ENCODE measurements around the gene LCP1. TPM values are rescaled to one million over a fixed set of nuclear protein-coding genes. Genes with fewer than 3 reads are reported as not detected.
A peak's percentile ranks its signal among the peaks of the same experiment; 100 is the strongest.

Gene LCP1
- total and polyA plus RNA-seq, 2 donors: 181 to 596 TPM

GRCh38 chr13:46210362-46211083 is 28.5 kb upstream of the LCP1 start:
- WGBS: 45% methylated on average over 6 of the region's 6 CpGs
- H3K27me3 ChIP-seq (ENCODE audit: control insufficient read depth in 2 of 2, insufficient read depth in 1 of 2, low read length in 1 of 2): no peaks in the 10 kb centered on the region

GRCh38 chr13:46207828-46208227 is 25.9 kb upstream of the LCP1 start:
- H3K36me3 ChIP-seq (ENCODE audit: control insufficient read depth in 2 of 2, insufficient read depth in 2 of 2, low read length in 1 of 2): no peaks in the 10 kb centered on the region
- DNase-seq (ENCODE audit: low read depth in 6 of 9, low spot score in 9 of 9): no peak
- WGBS: 95% methylated on average over 7 of the region's 7 CpGs
- no peaks in the 10 kb centered on the region for H3K27me3 ChIP-seq (ENCODE audit: control insufficient read depth in 2 of 2, insufficient read depth in 1 of 2, low read length in 1 of 2)
- H3K4me3 ChIP-seq (ENCODE audit: low read length in 2 of 2): no peak overlapping the region
- H3K27ac ChIP-seq (ENCODE audit: low read depth in 1 of 2, low read length in 1 of 2): no peak overlapping the region
- H3K4me1 ChIP-seq (ENCODE audit: control insufficient read depth in 2 of 2, insufficient read depth in 2 of 2, low read length in 2 of 2): peaks cover 0 to 12% of the 10 kb centered on the region in 2 donors
- no peaks in the 10 kb centered on the region for H3K9me3 ChIP-seq (ENCODE audit: control insufficient read depth in 2 of 2, insufficient read depth in 1 of 2, low read length in 1 of 2)

More at GRCh38 chr13:46210362-46211083, 28.5 kb upstream of the LCP1 start:
- peaks cover 3 to 8% of the 10 kb centered on the region in 2 donors for H3K4me1 ChIP-seq (ENCODE audit: control insufficient read depth in 2 of 2, insufficient read depth in 2 of 2, low read length in 2 of 2)
- H3K36me3 ChIP-seq (ENCODE audit: control insufficient read depth in 2 of 2, insufficient read depth in 2 of 2, low read length in 1 of 2): no peaks in the 10 kb centered on the region
- peak overlapping the region; percentile 57 to 86 for H3K4me3 ChIP-seq (ENCODE audit: low read length in 2 of 2)
- H3K9me3 ChIP-seq (ENCODE audit: control insufficient read depth in 2 of 2, insufficient read depth in 1 of 2, low read length in 1 of 2): no peaks in the 10 kb centered on the region
- DNase-seq (ENCODE audit: low read depth in 6 of 9, low spot score in 9 of 9): no peak
- H3K27ac ChIP-seq (ENCODE audit: low read depth in 1 of 2, low read length in 1 of 2): peak overlapping the region in 1 of 2 donors; percentile 86

GRCh38 chr13:46206143-46206542 is 24.2 kb upstream of the LCP1 start:
- H3K4me1 ChIP-seq (ENCODE audit: control insufficient read depth in 2 of 2, insufficient read depth in 2 of 2, low read length in 2 of 2): peaks cover 5 to 14% of the 10 kb centered on the region in 2 donors
- H3K4me3 ChIP-seq (ENCODE audit: low read length in 2 of 2): no peak overlapping the region
- 92% methylated on average over 1 of the region's 1 CpG for WGBS
- H3K27me3 ChIP-seq (ENCODE audit: control insufficient read depth in 2 of 2, insufficient read depth in 1 of 2, low read length in 1 of 2): no peaks in the 10 kb centered on the region
- no peaks in the 10 kb centered on the region for H3K9me3 ChIP-seq (ENCODE audit: control insufficient read depth in 2 of 2, insufficient read depth in 1 of 2, low read length in 1 of 2)
- no peaks in the 10 kb centered on the region for H3K36me3 ChIP-seq (ENCODE audit: control insufficient read depth in 2 of 2, insufficient read depth in 2 of 2, low read length in 1 of 2)
- no peak for DNase-seq (ENCODE audit: low read depth in 6 of 9, low spot score in 9 of 9)
- no peak overlapping the region for H3K27ac ChIP-seq (ENCODE audit: low read depth in 1 of 2, low read length in 1 of 2)

GRCh38 chr13:46202966-46203365 is 21.0 kb upstream of the LCP1 start:
- Histone ChIP-seq H3K36me3 (ENCODE audit: control insufficient read depth in 2 of 2, insufficient read depth in 2 of 2, low read length in 1 of 2) (no peaks in the 10 kb centered on the region), H3K4me3 (ENCODE audit: low read length in 2 of 2) (no peak overlapping the region), H3K27ac (ENCODE audit: low read depth in 1 of 2, low read length in 1 of 2) (no peak overlapping the region), H3K27me3 (ENCODE audit: control insufficient read depth in 2 of 2, insufficient read depth in 1 of 2, low read length in 1 of 2) (no peaks in the 10 kb centered on the region), H3K4me1 (ENCODE audit: control insufficient read depth in 2 of 2, insufficient read depth in 2 of 2, low read length in 2 of 2) (peaks cover 14 to 24% of the 10 kb centered on the region in 2 donors), H3K9me3 (ENCODE audit: control insufficient read depth in 2 of 2, insufficient read depth in 1 of 2, low read length in 1 of 2) (no peaks in the 10 kb centered on the region)
- WGBS: 94% methylated on average over 5 of the region's 5 CpGs
- DNase-seq (ENCODE audit: low read depth in 6 of 9, low spot score in 9 of 9): no peak

DNA sequence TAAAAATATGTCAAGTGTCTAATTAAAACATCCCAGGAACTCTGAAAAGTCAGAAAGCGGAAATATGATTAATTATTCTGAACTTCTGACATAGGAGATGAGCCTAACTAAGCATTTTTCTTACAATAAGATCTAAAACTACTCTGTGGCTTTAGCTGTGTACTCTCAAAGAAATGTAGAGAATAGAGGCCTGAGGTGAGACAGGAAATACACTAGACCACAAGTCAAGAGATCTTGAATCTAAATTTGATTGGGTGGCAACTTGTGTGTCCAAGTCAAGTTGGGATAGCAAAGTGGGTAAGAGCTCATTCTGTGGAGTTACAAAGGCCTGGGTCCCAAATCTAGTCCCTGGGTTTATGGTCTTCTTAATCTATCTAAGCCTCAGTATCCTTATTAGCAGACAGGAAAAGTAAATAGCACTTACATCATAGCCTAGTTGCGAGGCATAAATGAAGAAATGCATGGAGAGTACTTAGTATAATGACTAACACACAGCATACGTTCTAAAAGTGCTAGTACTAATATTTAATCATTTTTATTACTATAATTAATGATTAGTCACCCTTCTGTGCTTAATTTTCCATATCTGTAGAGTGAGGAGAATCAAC is 20.3 kb upstream of the LCP1 start:
- peaks cover 14 to 24% of the 10 kb centered on the region in 2 donors for H3K4me1 ChIP-seq (ENCODE audit: control insufficient read depth in 2 of 2, insufficient read depth in 2 of 2, low read length in 2 of 2)
- peak in 3 of 9 donors; percentile 50 to 76 (median 51) for DNase-seq (ENCODE audit: low read depth in 6 of 9, low spot score in 9 of 9)
- WGBS: 66% methylated on average over 3 of the region's 3 CpGs
- no peaks in the 10 kb centered on the region for H3K36me3 ChIP-seq (ENCODE audit: control insufficient read depth in 2 of 2, insufficient read depth in 2 of 2, low read length in 1 of 2)
- no peaks in the 10 kb centered on the region for H3K9me3 ChIP-seq (ENCODE audit: control insufficient read depth in 2 of 2, insufficient read depth in 1 of 2, low read length in 1 of 2)
- no peaks in the 10 kb centered on the region for H3K27me3 ChIP-seq (ENCODE audit: control insufficient read depth in 2 of 2, insufficient read depth in 1 of 2, low read length in 1 of 2)
- H3K4me3 ChIP-seq (ENCODE audit: low read length in 2 of 2): no peak overlapping the region
- H3K27ac ChIP-seq (ENCODE audit: low read depth in 1 of 2, low read length in 1 of 2): peak overlapping the region in 1 of 2 donors; percentile 46

DNA sequence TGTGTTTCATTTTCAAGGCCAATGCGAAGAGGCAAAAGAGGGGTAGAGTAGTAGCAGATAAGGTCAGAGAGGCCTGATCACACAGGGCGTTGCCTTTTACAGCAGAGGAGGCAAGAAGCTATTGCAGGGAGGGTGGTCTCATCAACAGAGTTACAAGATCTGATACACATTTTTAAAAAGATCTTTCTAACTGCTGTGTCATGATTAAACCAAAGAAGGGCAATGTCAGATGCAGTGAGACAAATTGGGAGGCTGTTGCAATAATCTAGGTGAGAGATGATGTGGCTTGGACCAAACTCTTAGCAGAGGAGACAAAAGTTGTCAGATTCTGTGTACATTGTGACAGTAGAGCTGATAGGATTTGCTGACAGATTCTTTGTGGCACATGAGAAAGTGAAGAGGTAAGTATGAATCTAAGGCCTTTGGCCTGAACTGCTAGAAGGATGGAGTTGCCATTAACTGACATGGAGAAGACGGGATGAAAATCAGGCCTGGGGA is 16.8 kb upstream of the LCP1 start:
- H3K9me3 ChIP-seq (ENCODE audit: control insufficient read depth in 2 of 2, insufficient read depth in 1 of 2, low read length in 1 of 2): no peaks in the 10 kb centered on the region
- peaks cover 14 to 20% of the 10 kb centered on the region in 2 donors for H3K4me1 ChIP-seq (ENCODE audit: control insufficient read depth in 2 of 2, insufficient read depth in 2 of 2, low read length in 2 of 2)
- no peaks in the 10 kb centered on the region for H3K27me3 ChIP-seq (ENCODE audit: control insufficient read depth in 2 of 2, insufficient read depth in 1 of 2, low read length in 1 of 2)
- H3K27ac ChIP-seq (ENCODE audit: low read depth in 1 of 2, low read length in 1 of 2): no peak overlapping the region
- DNase-seq (ENCODE audit: low read depth in 6 of 9, low spot score in 9 of 9): no peak
- H3K4me3 ChIP-seq (ENCODE audit: low read length in 2 of 2): no peak overlapping the region
- WGBS: 97% methylated on average over 3 of the region's 3 CpGs
- no peaks in the 10 kb centered on the region for H3K36me3 ChIP-seq (ENCODE audit: control insufficient read depth in 2 of 2, insufficient read depth in 2 of 2, low read length in 1 of 2)

DNA sequence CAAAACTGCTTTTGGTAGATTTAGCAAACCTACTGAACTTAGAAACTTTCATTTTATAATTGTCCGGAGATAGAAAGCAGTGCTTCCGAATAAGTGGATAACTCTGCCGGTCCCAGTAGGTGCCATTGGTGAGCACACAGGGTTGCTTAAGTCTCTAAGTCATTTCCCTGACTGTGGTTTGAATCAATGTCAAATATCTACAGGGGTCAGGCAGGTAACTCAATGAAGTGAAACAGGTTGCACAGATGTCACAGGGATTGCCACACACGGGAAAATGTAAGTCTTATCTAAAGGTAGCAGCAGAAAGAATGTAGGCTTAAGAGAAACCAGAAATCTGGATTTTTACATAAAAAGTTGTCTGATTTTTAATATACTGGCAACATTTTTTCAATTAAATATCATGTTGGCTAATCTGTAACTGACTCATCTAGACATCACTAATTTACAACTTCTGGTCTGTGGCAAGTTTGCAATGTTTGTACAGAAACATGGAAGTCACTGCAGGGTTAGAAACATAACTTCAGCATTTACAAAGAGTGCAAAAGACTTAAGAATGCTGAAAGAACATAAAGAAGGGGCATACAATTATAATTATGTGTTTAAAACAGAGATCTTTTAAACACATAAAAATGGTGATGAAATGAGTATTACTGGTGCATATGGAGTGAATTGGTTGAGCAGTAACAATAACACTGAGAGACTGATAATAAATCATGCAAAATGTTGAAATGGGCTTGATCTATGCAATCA is 15.5 kb upstream of the LCP1 start:
- 70% methylated on average over 4 of the region's 4 CpGs for WGBS
- Histone ChIP-seq H3K4me1 (ENCODE audit: control insufficient read depth in 2 of 2, insufficient read depth in 2 of 2, low read length in 2 of 2) (peaks cover 14 to 17% of the 10 kb centered on the region in 2 donors), H3K27ac (ENCODE audit: low read depth in 1 of 2, low read length in 1 of 2) (no peak overlapping the region), H3K4me3 (ENCODE audit: low read length in 2 of 2) (no peak overlapping the region), H3K9me3 (ENCODE audit: control insufficient read depth in 2 of 2, insufficient read depth in 1 of 2, low read length in 1 of 2) (no peaks in the 10 kb centered on the region), H3K36me3 (ENCODE audit: control insufficient read depth in 2 of 2, insufficient read depth in 2 of 2, low read length in 1 of 2) (no peaks in the 10 kb centered on the region), H3K27me3 (ENCODE audit: control insufficient read depth in 2 of 2, insufficient read depth in 1 of 2, low read length in 1 of 2) (no peaks in the 10 kb centered on the region)
- DNase-seq (ENCODE audit: low read depth in 6 of 9, low spot score in 9 of 9): no peak

DNA sequence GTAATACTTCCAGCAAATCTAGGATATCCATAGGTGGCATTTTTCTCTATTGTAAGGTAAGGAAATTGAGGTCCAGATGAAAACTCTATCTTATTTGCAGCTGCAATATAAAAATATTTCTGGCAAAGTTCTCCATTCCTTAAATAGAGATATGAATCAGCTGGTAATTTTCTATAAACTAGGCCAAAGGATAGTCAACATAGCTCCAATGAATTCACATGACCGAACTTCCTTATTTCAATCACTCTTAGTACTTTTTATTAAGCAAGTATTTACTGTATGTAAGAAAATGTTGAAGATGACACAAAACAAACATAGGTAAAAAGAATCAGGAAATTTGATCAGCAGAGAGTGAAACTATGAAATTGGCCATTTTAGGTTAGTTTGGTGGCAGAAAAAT is 13.0 kb upstream of the LCP1 start:
- Histone ChIP-seq H3K36me3 (ENCODE audit: control insufficient read depth in 2 of 2, insufficient read depth in 2 of 2, low read length in 1 of 2) (no peaks in the 10 kb centered on the region), H3K27ac (ENCODE audit: low read depth in 1 of 2, low read length in 1 of 2) (no peak overlapping the region), H3K9me3 (ENCODE audit: control insufficient read depth in 2 of 2, insufficient read depth in 1 of 2, low read length in 1 of 2) (no peaks in the 10 kb centered on the region), H3K4me1 (ENCODE audit: control insufficient read depth in 2 of 2, insufficient read depth in 2 of 2, low read length in 2 of 2) (peaks cover 3 to 4% of the 10 kb centered on the region in 2 donors), H3K4me3 (ENCODE audit: low read length in 2 of 2) (no peak overlapping the region), H3K27me3 (ENCODE audit: control insufficient read depth in 2 of 2, insufficient read depth in 1 of 2, low read length in 1 of 2) (no peaks in the 10 kb centered on the region)
- 95% methylated on average over 1 of the region's 1 CpG for WGBS
- DNase-seq (ENCODE audit: low read depth in 6 of 9, low spot score in 9 of 9): no peak

- Histone ChIP-seq H3K27ac (ENCODE audit: low read depth in 1 of 2, low read length in 1 of 2) (no peak overlapping the region), H3K4me1 (ENCODE audit: control insufficient read depth in 2 of 2, insufficient read depth in 2 of 2, low read length in 2 of 2) (no peaks in the 10 kb centered on the region), H3K36me3 (ENCODE audit: control insufficient read depth in 2 of 2, insufficient read depth in 2 of 2, low read length in 1 of 2) (no peaks in the 10 kb centered on the region), H3K9me3 (ENCODE audit: control insufficient read depth in 2 of 2, insufficient read depth in 1 of 2, low read length in 1 of 2) (no peaks in the 10 kb centered on the region), H3K4me3 (ENCODE audit: low read length in 2 of 2) (no peak overlapping the region), H3K27me3 (ENCODE audit: control insufficient read depth in 2 of 2, insufficient read depth in 1 of 2, low read length in 1 of 2) (no peaks in the 10 kb centered on the region)
- WGBS: 34% methylated on average over 1 of the region's 1 CpG
- no peak for DNase-seq (ENCODE audit: low read depth in 6 of 9, low spot score in 9 of 9)
Measured at GRCh38 chr13:46192412-46192811, 10.4 kb upstream of the LCP1 start.

All from thymus (tissue), 11 donors.